HepG2 (cell line): ENCODE data around the gene TRIM72. TPM values are rescaled to one million over a fixed set of nuclear protein-coding genes. Genes with fewer than 3 reads are reported as not detected.

ENCODE experiments used
- AGO2 ChIP-seq: fragments of 200-400 bp; formaldehyde crosslinking; optimal IDR thresholded peaks from 2 replicates; pipeline ENCODE3; 2017; ENCODE audit warnings: mild to moderate bottlenecking, low read depth, low read length, moderate library complexity
- ARID2 ChIP-seq: sonication (generic); formaldehyde crosslinking; IDR thresholded peaks from 2 replicates; pipeline ENCODE4 v1.8.1; 2022; ENCODE audit warnings: mild to moderate bottlenecking, missing genetic modification reagents, borderline replicate concordance
- CHCHD3 ChIP-seq: sonication (generic); formaldehyde crosslinking; IDR thresholded peaks from 2 replicates; pipeline ENCODE4 v1.8.0; 2022; ENCODE audit warnings: mild to moderate bottlenecking, missing genetic modification reagents, moderate library complexity
- EP300 ChIP-seq, 3 experiments: sonication (generic) in 1 of 3; formaldehyde crosslinking in 1 of 3; IDR thresholded peaks; 2 replicates each; pipeline versions ENCODE4 v1.5.1 to v1.6.1; 2011 to 2020; ENCODE audit warnings: low read depth in 2 of 3, low read length in 2 of 3, borderline replicate concordance in 1 of 3, improper control_type of control experiment in 1 of 3, mild to moderate bottlenecking in 1 of 3, missing genetic modification reagents in 1 of 3, moderate library complexity in 1 of 3
- FOXO4 ChIP-seq: sonication (generic); formaldehyde crosslinking; conservative IDR thresholded peaks from 2 replicates; pipeline ENCODE4 v1.8.1; 2023; ENCODE audit warnings: missing genetic modification reagents
- GATAD1 ChIP-seq: IDR thresholded peaks from 2 replicates; pipeline ENCODE4 v1.6.1; 2016; ENCODE audit warnings: missing genetic modification reagents, missing compliant biosample characterization
- HNF4A ChIP-seq: sonication (generic); formaldehyde crosslinking; IDR thresholded peaks from 2 replicates; pipeline ENCODE4 v1.4.0; 2020; ENCODE audit warnings: missing genetic modification reagents
- HNRNPH1 ChIP-seq: fragments of 200-400 bp; formaldehyde crosslinking; optimal IDR thresholded peaks from 2 replicates; pipeline ENCODE3; 2017; ENCODE audit warnings: mild to moderate bottlenecking, low read depth, low read length
- MXD1 ChIP-seq: sonication (generic); formaldehyde crosslinking; IDR thresholded peaks from 2 replicates; pipeline ENCODE4 v1.4.0; 2020; ENCODE audit warnings: mild to moderate bottlenecking, missing genetic modification reagents
- RAD21 ChIP-seq: fragments of 450-650 bp; formaldehyde crosslinking; IDR thresholded peaks from 2 replicates; pipeline ENCODE4 v1.5.0; 2020; ENCODE audit warnings: mild to moderate bottlenecking
- RFXAP ChIP-seq: sonication (generic); formaldehyde crosslinking; IDR thresholded peaks from 2 replicates; pipeline ENCODE4 v1.4.0; 2020; ENCODE audit warnings: missing genetic modification reagents, borderline replicate concordance
- SOX13 ChIP-seq, 3 experiments: fragments of 450-650 bp in 1 of 3; sonication (generic) in 1 of 3; formaldehyde crosslinking in 1 of 3; IDR thresholded peaks in 2 of 3; conservative IDR thresholded peaks in 1 of 3; 2 replicates each; pipeline versions ENCODE4 v1.5.0 to v1.6.1; 2016 to 2020; ENCODE audit warnings: antibody characterized with exemption in 1 of 3, mild to moderate bottlenecking in 1 of 3, missing compliant biosample characterization in 1 of 3, missing genetic modification reagents in 1 of 3, moderate library complexity in 1 of 3
- SP4 ChIP-seq: sonication (generic); formaldehyde crosslinking; IDR thresholded peaks from 2 replicates; pipeline ENCODE4 v1.8.1; 2023; ENCODE audit warnings: mild to moderate bottlenecking, missing genetic modification reagents
- TAF15 ChIP-seq: fragments of 200-400 bp; formaldehyde crosslinking; IDR thresholded peaks from one replicate; pipeline ENCODE4 v1.6.1; 2018; ENCODE audit warnings: mild to moderate bottlenecking, low read depth, low read length; ENCODE audit not compliant: poor library complexity, severe bottlenecking
- TARDBP ChIP-seq: sonication (generic); formaldehyde crosslinking; IDR thresholded peaks from 2 replicates; pipeline ENCODE4 v1.8.0; 2022; ENCODE audit warnings: mild to moderate bottlenecking, missing genetic modification reagents
- ZBTB2 ChIP-seq: sonication (generic); formaldehyde crosslinking; IDR thresholded peaks from 2 replicates; pipeline ENCODE4 v1.8.0; 2022; ENCODE audit warnings: low read depth, missing genetic modification reagents
- ZBTB7A ChIP-seq: sonication (generic); formaldehyde crosslinking; IDR thresholded peaks from 2 replicates; pipeline ENCODE4 v1.8.0; 2022; ENCODE audit warnings: mild to moderate bottlenecking, missing genetic modification reagents
- ZFP36L2 ChIP-seq: sonication (generic); formaldehyde crosslinking; IDR thresholded peaks from 2 replicates; pipeline ENCODE4 v1.4.0; 2020; ENCODE audit warnings: missing genetic modification reagents
- ZFP62 ChIP-seq: sonication (generic); formaldehyde crosslinking; IDR thresholded peaks from 2 replicates; pipeline ENCODE4 v1.4.0; 2020; ENCODE audit warnings: missing genetic modification reagents
- ZNF513 ChIP-seq: sonication (generic); formaldehyde crosslinking; conservative IDR thresholded peaks from 2 replicates; pipeline ENCODE4 v1.5.0; 2020; ENCODE audit warnings: missing genetic modification reagents
- ZNF546 ChIP-seq: sonication (generic); formaldehyde crosslinking; conservative IDR thresholded peaks from 2 replicates; pipeline ENCODE4 v1.8.1; 2023; ENCODE audit warnings: mild to moderate bottlenecking, missing genetic modification reagents
- ZNF558 ChIP-seq: sonication (generic); formaldehyde crosslinking; IDR thresholded peaks from 2 replicates; pipeline ENCODE4 v1.9.0; 2022; ENCODE audit warnings: mild to moderate bottlenecking, missing genetic modification reagents, borderline replicate concordance
- ZNF577 ChIP-seq: sonication (generic); formaldehyde crosslinking; IDR thresholded peaks from 2 replicates; pipeline ENCODE4 v1.4.0; 2020; ENCODE audit warnings: mild to moderate bottlenecking, low read depth, missing genetic modification reagents, borderline replicate concordance
- polyA plus RNA-seq, 8 experiments: library from polyadenylated mRNA; depleted of rRNA in 3 of 8; stranded (reverse) in 7 of 8; unstranded in 1 of 8; fragments of >200 nt; fragmentation: Illumina TruSeq in 4 of 8; extraction: Trizol in 4 of 8; gene quantifications; 2 replicates each; pipeline versions ENCODE4 v1.2.1 to v1.2.3, GENCODE V29; 2011 to 2016; ENCODE audit warnings: low read depth in 4 of 8, missing spikeins in 1 of 8, mixed read lengths in 1 of 8; ENCODE audit not compliant: insufficient read depth in 1 of 8
- total RNA-seq, 5 experiments: library from RNA; depleted of rRNA; stranded (reverse); fragments of >200 nt; fragmentation: Illumina TruSeq; extraction: Trizol; gene quantifications; 2 replicates each; pipeline ENCODE4 v1.2.3, GENCODE V29; 2016; ENCODE audit warnings: low read depth in 1 of 5

TRIM72 gene
- total and polyA plus RNA-seq, 2 of the 13 experiments (the other 11 are each of a cell fraction or from before 2014, with no cell fraction given): not detected

- no peak for TF ChIP-seq ZBTB2
- peak; percentile 44 for TF ChIP-seq TAF15
- no peak for TF ChIP-seq ZFP62 (CRISPR knock-in tag)
- TF ChIP-seq RFXAP (CRISPR knock-in tag): 0 out of 2 replicates have a peak, but pooled peaks have one; percentile 21
- TF ChIP-seq SOX13 (IDR thresholded peaks at IDR 0.05): no peak
- TF ChIP-seq SOX13 (CRISPR knock-in tag; conservative IDR thresholded peaks at IDR 0.05 in 1 of 2, IDR thresholded peaks at IDR 0.05 in 1 of 2): no peak
- 0 out of 2 replicates have a peak, but pooled peaks have one; percentile 32 for TF ChIP-seq ZNF558 (CRISPR knock-in tag)
- TF ChIP-seq TARDBP: peak; percentile 44; the same call in 1 of the 2 replicates
- TF ChIP-seq GATAD1: peak; percentile 7; the same call in 1 of the 2 replicates
- no peak; the same call in 1 of the 2 replicates for TF ChIP-seq MXD1 (CRISPR knock-in tag)
- TF ChIP-seq CHCHD3 (CRISPR knock-in tag): no peak
- TF ChIP-seq HNF4A (CRISPR knock-in tag): no peak
- TF ChIP-seq ZBTB7A: peak; percentile 64; the same call in 1 of the 2 replicates
- TF ChIP-seq ARID2 (CRISPR knock-in tag): peak; percentile 88; the same call in 1 of the 2 replicates
- TF ChIP-seq SP4 (CRISPR knock-in tag): peak; percentile 57; the same call in 1 of the 2 replicates
- no peak for TF ChIP-seq ZFP36L2 (CRISPR knock-in tag)
- TF ChIP-seq ZNF513 (CRISPR knock-in tag): no peak
- 0 out of 2 replicates have a peak, but pooled peaks have one; percentile 23 for TF ChIP-seq RAD21 (CRISPR knock-in tag)
- TF ChIP-seq EP300 (IDR thresholded peaks at IDR 0.05; ENCODE audit: low read depth in 2 of 2, low read length in 2 of 2): no peak
- no peak for TF ChIP-seq EP300 (CRISPR knock-in tag; IDR thresholded peaks at IDR 0.05; ENCODE audit: borderline replicate concordance)
- TF ChIP-seq ZNF577 (CRISPR knock-in tag): no peak
- peak; percentile 5 for TF ChIP-seq HNRNPH1
- TF ChIP-seq AGO2: peak; percentile 96
- TF ChIP-seq FOXO4 (CRISPR knock-in tag): 0 out of 2 replicates have a peak, but pooled peaks have one; percentile 77
- 0 out of 2 replicates have a peak, but pooled peaks have one; percentile 36 for TF ChIP-seq ZNF546 (CRISPR knock-in tag)
Measured at GRCh38 chr16:31201582-31202413, 12.1 kb upstream of the TRIM72 start (continued).
